ENCODE results near the gene ERMARD. TPM values are rescaled to one million over a fixed set of nuclear protein-coding genes. Genes with fewer than 3 reads are reported as not detected.
A peak's percentile ranks its signal among the peaks of the same experiment; 100 is the strongest.

Gene ERMARD
- total RNA-seq, 4 donors from 2014 or later: 11.9 to 30.3 (median 20.2) TPM

- TF ChIP-seq, protein P1, sequence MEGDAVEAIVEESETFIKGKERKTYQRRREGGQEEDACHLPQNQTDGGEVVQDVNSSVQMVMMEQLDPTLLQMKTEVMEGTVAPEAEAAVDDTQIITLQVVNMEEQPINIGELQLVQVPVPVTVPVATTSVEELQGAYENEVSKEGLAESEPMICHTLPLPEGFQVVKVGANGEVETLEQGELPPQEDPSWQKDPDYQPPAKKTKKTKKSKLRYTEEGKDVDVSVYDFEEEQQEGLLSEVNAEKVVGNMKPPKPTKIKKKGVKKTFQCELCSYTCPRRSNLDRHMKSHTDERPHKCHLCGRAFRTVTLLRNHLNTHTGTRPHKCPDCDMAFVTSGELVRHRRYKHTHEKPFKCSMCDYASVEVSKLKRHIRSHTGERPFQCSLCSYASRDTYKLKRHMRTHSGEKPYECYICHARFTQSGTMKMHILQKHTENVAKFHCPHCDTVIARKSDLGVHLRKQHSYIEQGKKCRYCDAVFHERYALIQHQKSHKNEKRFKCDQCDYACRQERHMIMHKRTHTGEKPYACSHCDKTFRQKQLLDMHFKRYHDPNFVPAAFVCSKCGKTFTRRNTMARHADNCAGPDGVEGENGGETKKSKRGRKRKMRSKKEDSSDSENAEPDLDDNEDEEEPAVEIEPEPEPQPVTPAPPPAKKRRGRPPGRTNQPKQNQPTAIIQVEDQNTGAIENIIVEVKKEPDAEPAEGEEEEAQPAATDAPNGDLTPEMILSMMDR (IDR thresholded peaks at IDR 0.05): no peak
- DNase-seq (ENCODE audit: low spot score): no peak
- no peak for ATAC-seq (ENCODE audit: low FRiP score)
These were observed 43.8 kb downstream of the ERMARD start for GRCh38 chr6:169795196-169795595.

DNA sequence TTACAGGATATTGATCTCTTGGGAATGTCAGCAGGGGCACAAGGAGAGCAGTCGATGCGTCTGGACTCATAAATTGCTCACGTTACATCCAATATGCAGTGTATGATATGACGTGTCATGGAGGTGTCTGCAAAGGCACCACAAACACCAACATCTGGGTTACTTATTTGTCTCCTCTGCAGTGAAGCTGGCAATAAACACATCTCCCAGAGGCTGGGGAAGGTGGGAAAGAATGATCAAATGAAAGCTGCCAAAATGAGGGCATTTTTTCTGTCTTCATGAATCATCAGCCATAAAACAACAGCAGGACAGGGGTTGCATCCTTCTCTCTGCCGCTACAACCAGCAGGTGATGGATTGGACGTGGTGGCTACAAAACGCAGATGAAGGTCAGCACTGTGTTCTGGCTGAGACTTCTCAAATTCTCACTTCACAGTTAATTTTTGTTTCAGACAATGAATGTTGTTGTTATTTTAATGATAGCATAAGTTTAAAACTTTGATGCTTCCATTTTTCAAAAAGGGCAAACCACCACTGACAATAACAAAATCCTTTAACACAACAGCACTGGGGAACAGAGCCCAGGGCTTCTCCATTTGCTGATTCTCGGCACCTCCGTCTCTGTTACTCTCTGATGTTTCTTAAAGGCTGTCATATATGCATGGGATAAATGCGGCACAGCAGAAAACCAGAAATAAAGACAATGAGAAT, 47.5 kb downstream of the ERMARD start:
- ATAC-seq (ENCODE audit: low FRiP score) (no peak), DNase-seq (ENCODE audit: low spot score) (no peak)
- TF ChIP-seq, protein P1 (IDR thresholded peaks at IDR 0.05): no peak

GRCh38 chr6:169799474-169799926, 48.1 kb downstream of the ERMARD start:
- ATAC-seq (ENCODE audit: low FRiP score): no peak
- DNase-seq (ENCODE audit: low spot score): no peak
- TF ChIP-seq, protein P1 (IDR thresholded peaks at IDR 0.05): no peak

GRCh38 chr6:169800116-169800667, 48.8 kb downstream of the ERMARD start:
- TF ChIP-seq, protein P1 (IDR thresholded peaks at IDR 0.05): no peak
- DNase-seq (ENCODE audit: low spot score) (no peak), ATAC-seq (ENCODE audit: low FRiP score) (peak; percentile 85)

GRCh38 chr6:169800668-169801395, 49.4 kb downstream of the ERMARD start:
- DNase-seq (ENCODE audit: low spot score) (no peak), ATAC-seq (ENCODE audit: low FRiP score) (peak; percentile 88)
- TF ChIP-seq, protein P1 (IDR thresholded peaks at IDR 0.05): no peak

DNA sequence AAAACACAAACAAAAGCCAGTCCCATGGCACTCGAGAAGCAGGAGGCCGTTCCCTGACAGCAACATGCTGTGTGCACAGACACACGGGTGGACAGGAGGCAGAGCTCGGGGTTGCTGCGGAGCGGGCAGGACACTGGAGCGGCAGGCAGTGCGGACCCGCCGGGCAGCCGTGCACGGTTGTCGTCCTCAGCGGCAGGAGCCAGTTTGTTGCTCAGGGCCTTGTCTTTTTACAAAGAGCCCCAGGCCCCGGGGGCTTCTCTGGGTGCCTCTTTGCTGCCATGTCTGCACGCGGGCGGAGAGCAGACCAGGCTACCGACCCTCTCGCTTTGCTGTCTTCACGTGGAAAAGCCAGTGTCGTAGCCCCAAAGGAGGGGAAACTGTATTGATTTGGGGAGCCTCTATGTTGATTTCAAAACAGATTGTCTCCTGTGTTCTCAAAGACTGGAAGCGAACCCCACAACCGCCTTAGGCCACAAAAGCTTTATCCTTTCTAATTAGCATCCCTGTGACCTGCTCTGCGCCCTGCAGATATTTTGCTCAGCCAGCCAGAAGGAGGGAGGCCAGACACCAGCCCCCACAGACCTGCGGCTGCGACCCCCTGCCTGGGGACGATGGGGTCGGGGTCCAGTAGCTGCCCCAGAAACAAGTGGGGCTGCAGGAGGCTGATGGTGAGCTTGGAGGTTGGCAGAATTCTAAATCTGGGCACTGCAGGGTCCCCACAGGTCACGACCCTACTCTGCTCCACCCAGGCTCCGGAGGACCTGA, 50.2 kb downstream of the ERMARD start:
- DNase-seq (ENCODE audit: low spot score) (no peak), ATAC-seq (ENCODE audit: low FRiP score) (no peak)
- TF ChIP-seq, protein P1 (IDR thresholded peaks at IDR 0.05): no peak

All from omental fat pad (tissue), 4 donors.